ENCODE measurements around the gene NUCKS1.

The NUCKS1 gene

GRCh38 chr1:205680073-205680851 is 69.7 kb downstream of the NUCKS1 start, which contains the start of gene SLC45A3:
SLC45A3 (minus strand) TSS chr1:205680509; CDS start chr1:205664656, 15,853 bp downstream.
- DNase-seq (ENCODE audit: low spot score), result peak; percentile 70
- TF ChIP-seq CTCF (IDR thresholded peaks at IDR 0.05; ENCODE audit: extremely low read depth, missing control alignments), result no peak

- TF ChIP-seq CTCF (IDR thresholded peaks at IDR 0.05; ENCODE audit: extremely low read depth, missing control alignments), result no peak
- DNase-seq (ENCODE audit: low spot score), result no peak
These were observed 71.5 kb downstream of the NUCKS1 start for GRCh38 chr1:205678286-205679111.

GRCh38 chr1:205677167-205677566 is 72.8 kb downstream of the NUCKS1 start:
- no peak for TF ChIP-seq CTCF (IDR thresholded peaks at IDR 0.05; ENCODE audit: extremely low read depth, missing control alignments)
- no peak for DNase-seq (ENCODE audit: low spot score)

GRCh38 chr1:205676597-205676996 is 73.4 kb downstream of the NUCKS1 start:
- no peak for TF ChIP-seq CTCF (IDR thresholded peaks at IDR 0.05; ENCODE audit: extremely low read depth, missing control alignments)
- DNase-seq (ENCODE audit: low spot score), result no peak

GRCh38 chr1:205676002-205676401 is 74.0 kb downstream of the NUCKS1 start:
- no peak for DNase-seq (ENCODE audit: low spot score)
- no peak for TF ChIP-seq CTCF (IDR thresholded peaks at IDR 0.05; ENCODE audit: extremely low read depth, missing control alignments)

GRCh38 chr1:205675247-205675646 is 74.7 kb downstream of the NUCKS1 start:
- DNase-seq (ENCODE audit: low spot score), result no peak
- TF ChIP-seq CTCF (IDR thresholded peaks at IDR 0.05; ENCODE audit: extremely low read depth, missing control alignments), result no peak

- TF ChIP-seq CTCF (IDR thresholded peaks at IDR 0.05; ENCODE audit: extremely low read depth, missing control alignments), result no peak
These were observed 77.0 kb downstream of the NUCKS1 start for GRCh38 chr1:205672970-205673369.

More at GRCh38 chr1:205672970-205673369, 77.0 kb downstream of the NUCKS1 start:
- DNase-seq (ENCODE audit: low spot score), result no peak

Measured in GM20000 (cell line).